Neural cell (in vitro differentiated cells): ENCODE measurements around the gene TTC13.

Source experiments
- CTCF ChIP-seq: fragments of 450-650 bp; IDR thresholded peaks from 2 replicates; pipeline ENCODE4 v1.5.1; 2014; ENCODE audit warnings: antibody characterized with exemption, mild to moderate bottlenecking, moderate library complexity; ENCODE audit not compliant: poor library complexity, severe bottlenecking
- EZH2 ChIP-seq: fragments of 200-600, 300-800 bp; shearing (Covaris generic), sonication (generic); IDR thresholded peaks from 2 replicates; pipeline ENCODE4 v1.6.1; 2014; ENCODE audit warnings: antibody characterized with exemption, low read length, borderline replicate concordance, mild to moderate bottlenecking; ENCODE audit not compliant: insufficient read depth, poor library complexity, severe bottlenecking
- TAF1 ChIP-seq: IDR thresholded peaks from 2 replicates; pipeline ENCODE4 v1.6.1; 2012; ENCODE audit warnings: low read depth

- no peak for TF ChIP-seq CTCF
- no peak for TF ChIP-seq EZH2
- no peak for TF ChIP-seq TAF1
Observed at GRCh38 chr1:230950404-230950803, 28.3 kb downstream of the TTC13 start.
